ENCODE measurements around the gene FFAR2.

DNA sequence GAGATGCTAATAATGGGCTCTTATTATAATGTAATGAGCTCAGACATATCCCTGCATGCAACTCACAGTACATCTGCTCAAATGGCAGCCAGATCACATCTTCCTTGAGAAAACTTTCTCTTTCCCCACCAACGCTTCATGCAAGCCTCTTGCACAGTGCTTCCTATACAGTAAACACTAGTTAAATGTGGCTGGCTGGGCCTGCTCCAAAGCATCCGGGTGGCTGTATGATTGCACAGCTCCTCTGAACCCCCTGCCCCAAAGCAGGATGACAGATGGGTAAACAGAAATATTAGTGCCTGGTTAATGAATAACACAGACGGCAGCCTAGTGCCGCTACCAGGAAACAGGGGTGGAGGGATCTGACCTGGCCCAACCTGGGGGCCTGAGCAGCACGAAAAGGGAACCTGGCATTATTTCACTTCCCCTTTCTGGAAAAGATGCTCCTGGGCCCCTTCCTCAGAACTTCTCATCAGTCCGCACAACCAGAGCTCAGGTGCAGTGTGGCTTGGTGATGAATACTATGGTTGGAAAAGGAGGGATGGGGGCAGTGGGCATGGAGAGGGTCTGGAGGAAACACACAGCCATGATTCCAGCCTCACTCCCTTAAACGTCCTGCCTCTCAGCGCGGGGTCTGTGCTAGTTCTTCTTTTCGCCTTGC, 10.8 kb downstream of the FFAR2 start:
- TF ChIP-seq, protein P1, sequence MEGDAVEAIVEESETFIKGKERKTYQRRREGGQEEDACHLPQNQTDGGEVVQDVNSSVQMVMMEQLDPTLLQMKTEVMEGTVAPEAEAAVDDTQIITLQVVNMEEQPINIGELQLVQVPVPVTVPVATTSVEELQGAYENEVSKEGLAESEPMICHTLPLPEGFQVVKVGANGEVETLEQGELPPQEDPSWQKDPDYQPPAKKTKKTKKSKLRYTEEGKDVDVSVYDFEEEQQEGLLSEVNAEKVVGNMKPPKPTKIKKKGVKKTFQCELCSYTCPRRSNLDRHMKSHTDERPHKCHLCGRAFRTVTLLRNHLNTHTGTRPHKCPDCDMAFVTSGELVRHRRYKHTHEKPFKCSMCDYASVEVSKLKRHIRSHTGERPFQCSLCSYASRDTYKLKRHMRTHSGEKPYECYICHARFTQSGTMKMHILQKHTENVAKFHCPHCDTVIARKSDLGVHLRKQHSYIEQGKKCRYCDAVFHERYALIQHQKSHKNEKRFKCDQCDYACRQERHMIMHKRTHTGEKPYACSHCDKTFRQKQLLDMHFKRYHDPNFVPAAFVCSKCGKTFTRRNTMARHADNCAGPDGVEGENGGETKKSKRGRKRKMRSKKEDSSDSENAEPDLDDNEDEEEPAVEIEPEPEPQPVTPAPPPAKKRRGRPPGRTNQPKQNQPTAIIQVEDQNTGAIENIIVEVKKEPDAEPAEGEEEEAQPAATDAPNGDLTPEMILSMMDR (IDR thresholded peaks at IDR 0.05): no peak
- TF ChIP-seq POLR2A (IDR thresholded peaks at IDR 0.05): no peak

Data from suprapubic skin (tissue), 3 donors.